KOPT-K1 (cell line): ENCODE data around the gene CACNA1A.
"Not testable (repeated sequence)": the region's sequence is repeated elsewhere in the genome, so short reads cannot be mapped to it uniquely, and the experiment has no call there.

ENCODE experiments used
- H3K27ac ChIP-seq: fragments of 200-600 bp; sonication (generic); 2 replicates; pipeline ENCODE4 v1.5.1; 2016; ENCODE audit warnings: antibody characterized with exemption, mild to moderate bottlenecking, low read depth, low read length; ENCODE audit not compliant: poor library complexity, severe bottlenecking
- H3K36me3 ChIP-seq: fragments of 200-600 bp; sonication (generic); 2 replicates; pipeline ENCODE4 v1.5.1; 2017; ENCODE audit warnings: antibody characterized with exemption, mild to moderate bottlenecking, low read length, moderate library complexity; ENCODE audit not compliant: insufficient read depth
- H3K9me3 ChIP-seq: fragments of 200-600 bp; sonication (generic); 2 replicates; pipeline ENCODE4 v1.5.1; 2017; ENCODE audit warnings: antibody characterized with exemption, low read length, mild to moderate bottlenecking; ENCODE audit not compliant: insufficient read depth, poor library complexity, severe bottlenecking

The CACNA1A gene

DNA sequence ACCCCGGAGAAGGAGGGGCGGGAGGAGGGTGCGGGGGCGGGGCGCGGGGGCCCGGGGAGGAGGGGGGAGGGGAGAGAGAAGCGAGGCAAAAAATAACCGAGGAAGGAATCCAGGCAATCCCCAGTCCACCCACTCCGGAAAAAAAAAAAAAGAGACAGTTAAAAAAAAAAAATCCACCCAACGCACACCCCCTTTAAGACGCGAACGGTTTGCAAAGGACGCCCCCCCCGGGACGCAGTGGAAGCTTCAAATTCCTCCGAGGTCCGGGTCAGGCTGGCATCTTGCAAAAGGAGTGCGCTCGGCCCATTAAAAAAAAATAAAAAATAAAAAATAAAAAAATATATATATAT, at the start of gene CACNA1A:
TSS of gene CACNA1A (minus strand) at position 9 of the 350 bp plus-strand sequence. CDS start 255 bp downstream, outside the sequence.
- Histone ChIP-seq H3K27ac (no peak within 1 kb of the TSS), H3K36me3 (no peaks in the 10 kb centered on the region), H3K9me3 (no peaks in the 10 kb centered on the region)

DNA sequence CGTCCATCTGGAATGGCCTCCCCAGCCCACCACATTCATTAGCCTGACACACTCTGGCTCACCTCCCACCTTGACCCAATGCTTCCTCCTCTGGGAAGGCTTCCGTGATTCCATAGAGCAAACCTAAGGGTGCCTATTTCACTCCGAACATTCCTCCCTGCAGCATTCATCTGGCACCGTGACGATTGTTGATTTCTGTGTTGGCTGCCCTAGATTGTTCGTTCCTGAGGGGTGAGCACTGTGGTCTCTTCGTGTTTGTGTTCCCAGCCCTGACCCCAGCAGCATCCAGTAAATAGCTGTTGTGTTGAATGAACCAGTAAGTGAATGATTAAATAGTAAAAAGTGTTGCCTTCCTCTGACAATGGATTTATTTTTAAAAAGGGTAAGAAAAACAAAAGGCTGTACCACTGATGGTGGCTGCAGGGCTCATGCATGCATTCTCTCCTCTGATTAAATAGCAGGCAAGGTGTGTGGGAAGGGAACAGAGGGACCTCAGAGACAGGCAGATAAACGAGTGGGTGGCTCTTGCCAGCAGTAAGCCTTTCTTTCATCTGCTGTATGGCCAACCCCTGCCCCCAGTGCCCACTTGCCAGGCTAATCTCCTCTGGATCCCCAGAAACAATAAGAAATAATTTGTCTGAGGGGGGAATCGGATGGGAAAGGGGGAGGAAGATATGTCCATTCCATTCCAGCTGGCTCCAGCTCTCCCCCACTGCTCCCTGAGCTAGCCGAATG, 48.4 kb upstream of the CACNA1A start:
- no peaks in the 10 kb centered on the region for H3K9me3 ChIP-seq

GRCh38 chr19:13553880-13554400, 47.7 kb upstream of the CACNA1A start:
- Histone ChIP-seq H3K9me3 (no peaks in the 10 kb centered on the region), H3K36me3 (no peaks in the 10 kb centered on the region), H3K27ac (no peak overlapping the region)

More for the DNA sequence above, 48.4 kb upstream of the CACNA1A start:
- Histone ChIP-seq H3K36me3 (no peaks in the 10 kb centered on the region), H3K27ac (no peak overlapping the region)

DNA sequence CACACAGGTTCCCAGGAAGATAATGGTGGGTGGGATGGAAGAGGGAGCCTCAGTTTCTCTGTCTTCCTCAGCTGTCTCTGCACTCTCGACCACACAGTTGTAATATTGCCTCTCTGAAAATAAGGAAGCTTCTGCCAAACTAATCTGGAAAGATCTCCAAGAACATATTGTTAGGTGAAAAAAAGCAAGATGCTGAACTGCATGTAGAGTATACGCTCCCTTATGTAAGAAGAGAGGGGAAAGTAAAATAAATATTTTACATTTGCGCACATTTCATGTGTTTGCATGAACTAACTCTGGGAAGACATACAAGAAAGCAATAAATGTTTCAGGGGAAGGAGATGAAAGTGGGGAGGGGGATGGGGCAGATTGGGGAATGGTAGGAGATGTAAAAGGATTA, 41.9 kb upstream of the CACNA1A start:
- H3K36me3 ChIP-seq, result no peaks in the 10 kb centered on the region
- no peaks in the 10 kb centered on the region for H3K9me3 ChIP-seq
- no peak overlapping the region for H3K27ac ChIP-seq

DNA sequence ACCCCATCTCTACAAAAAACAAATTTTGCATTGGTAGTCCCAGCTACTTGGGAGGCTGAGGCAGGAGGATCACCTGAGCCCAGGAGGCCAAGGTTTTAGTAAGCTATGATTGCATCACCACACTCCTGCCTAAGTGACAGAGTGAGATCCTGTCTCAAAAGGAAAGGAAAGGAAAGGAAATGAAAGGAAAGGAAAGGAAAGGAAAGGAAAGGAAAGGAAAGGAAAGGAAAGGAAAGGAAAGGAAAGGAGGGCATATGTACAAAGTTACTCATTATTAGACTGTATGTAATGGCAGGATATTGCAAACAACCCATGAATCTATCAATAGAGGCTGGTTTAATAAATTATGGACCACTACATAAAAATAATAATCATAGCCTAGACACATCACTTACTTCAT, 40.8 kb upstream of the CACNA1A start:
- Histone ChIP-seq H3K9me3 (no peaks in the 10 kb centered on the region), H3K36me3 (no peaks in the 10 kb centered on the region), H3K27ac (no peak overlapping the region)

DNA sequence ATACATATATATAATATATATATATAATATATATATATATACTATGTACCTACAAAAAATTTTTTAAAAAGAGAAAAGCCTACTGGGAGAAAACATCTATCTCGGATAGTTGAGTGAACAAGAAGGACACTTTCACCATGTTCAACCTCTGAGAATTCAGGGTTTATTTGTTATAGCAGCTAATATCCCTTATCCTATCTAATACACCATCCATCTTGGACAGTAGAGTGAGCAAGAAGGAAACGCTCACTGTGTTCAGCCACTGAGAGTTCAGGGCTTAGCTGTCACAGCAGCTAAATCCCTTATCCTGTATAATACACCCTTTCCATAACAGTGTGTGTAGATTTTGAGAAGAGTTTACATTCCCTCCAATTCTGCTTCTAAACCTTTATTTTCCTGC, 38.1 kb upstream of the CACNA1A start:
- H3K36me3 ChIP-seq, result no peaks in the 10 kb centered on the region
- H3K9me3 ChIP-seq, result no peaks in the 10 kb centered on the region
- H3K27ac ChIP-seq, result no peak overlapping the region

DNA sequence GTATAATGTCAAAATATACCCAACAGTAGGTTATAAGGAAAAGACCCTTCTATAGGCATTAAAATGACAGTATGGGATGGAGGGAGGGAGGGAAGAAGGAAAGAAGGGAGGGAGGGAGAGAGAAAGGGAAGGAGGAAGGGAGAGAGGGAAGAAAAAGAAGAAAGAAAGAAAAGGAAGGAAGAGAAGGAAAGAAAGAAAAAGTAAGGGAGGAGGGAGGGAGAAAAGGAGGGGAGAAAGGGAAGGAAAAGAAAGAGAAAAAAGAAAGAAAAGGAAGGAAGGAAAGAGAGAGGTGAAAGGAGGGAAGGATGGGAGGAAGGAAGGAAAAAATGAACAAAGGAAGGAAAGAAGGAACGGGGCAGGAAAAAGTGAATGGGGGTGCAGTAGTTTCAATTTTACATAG, 35.3 kb upstream of the CACNA1A start:
- H3K27ac ChIP-seq, result no peak overlapping the region
- H3K9me3 ChIP-seq, result no peaks in the 10 kb centered on the region
- H3K36me3 ChIP-seq, result no peaks in the 10 kb centered on the region

GRCh38 chr19:13539332-13539731, 33.1 kb upstream of the CACNA1A start:
- H3K9me3 ChIP-seq, result no peaks in the 10 kb centered on the region
- no peak overlapping the region for H3K27ac ChIP-seq
- H3K36me3 ChIP-seq, result no peaks in the 10 kb centered on the region

- Histone ChIP-seq H3K9me3 (no peaks in the 10 kb centered on the region), H3K36me3 (no peaks in the 10 kb centered on the region), H3K27ac (no peak overlapping the region)
Measured at GRCh38 chr19:13538601-13539253, 32.4 kb upstream of the CACNA1A start.

GRCh38 chr19:13537454-13537853, 31.2 kb upstream of the CACNA1A start:
- Histone ChIP-seq H3K9me3 (no peaks in the 10 kb centered on the region), H3K27ac (no peak overlapping the region), H3K36me3 (no peaks in the 10 kb centered on the region)

DNA sequence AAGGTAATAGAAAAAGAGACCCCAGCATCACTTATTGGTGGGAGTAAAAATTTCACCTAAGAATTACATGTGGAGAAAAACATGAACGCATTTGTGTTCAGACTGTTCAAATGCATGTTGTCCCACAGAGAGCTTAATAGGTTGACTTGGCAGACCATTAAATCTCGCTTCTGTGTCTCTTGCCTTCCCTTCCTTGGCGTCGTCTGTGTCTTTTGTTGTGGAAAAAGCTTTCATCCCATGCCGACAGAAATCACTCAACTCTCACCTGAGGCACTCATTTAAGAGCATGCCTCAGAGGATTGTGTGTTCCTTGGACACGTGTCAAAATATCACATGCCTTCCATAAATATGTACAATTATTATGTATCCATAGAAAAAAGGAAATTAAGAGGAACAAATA, 24.4 kb upstream of the CACNA1A start:
- Histone ChIP-seq H3K36me3 (no peaks in the 10 kb centered on the region), H3K9me3 (no peaks in the 10 kb centered on the region)

DNA sequence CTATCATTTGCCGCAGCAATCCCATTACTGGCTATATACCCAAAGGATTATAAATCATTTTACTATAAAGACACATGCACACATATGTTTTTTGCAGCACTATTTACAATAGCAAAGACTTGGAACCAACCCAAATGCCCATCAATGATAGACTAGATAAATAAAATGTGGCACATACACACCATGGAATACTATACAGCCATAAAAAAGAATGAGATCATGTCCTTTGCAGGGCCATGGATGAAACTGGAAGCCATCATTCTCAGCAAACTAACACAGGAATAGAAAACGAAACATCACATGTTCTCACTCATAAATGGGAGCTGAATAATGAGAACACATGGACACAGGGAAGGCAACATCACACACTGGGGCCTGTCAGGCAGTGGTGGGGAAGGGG, 23.4 kb upstream of the CACNA1A start:
- H3K9me3 ChIP-seq, H3K36me3 ChIP-seq, H3K27ac ChIP-seq: not testable (repeated sequence)

More for the DNA sequence above, 24.4 kb upstream of the CACNA1A start:
- no peak overlapping the region for H3K27ac ChIP-seq

GRCh38 chr19:13526552-13526951, 20.3 kb upstream of the CACNA1A start:
- Histone ChIP-seq H3K36me3 (no peaks in the 10 kb centered on the region), H3K27ac (no peak overlapping the region), H3K9me3 (no peaks in the 10 kb centered on the region)

- Histone ChIP-seq H3K27ac (no peak overlapping the region), H3K36me3 (no peaks in the 10 kb centered on the region), H3K9me3 (peaks cover 22% of the 10 kb centered on the region)
Measured at GRCh38 chr19:13521066-13521465, 14.8 kb upstream of the CACNA1A start.

- no peaks in the 10 kb centered on the region for H3K36me3 ChIP-seq
- H3K9me3 ChIP-seq, result no peaks in the 10 kb centered on the region
- no peak overlapping the region for H3K27ac ChIP-seq
Measured at GRCh38 chr19:13511947-13512346, 5.7 kb upstream of the CACNA1A start.
